K562 (cell line): ENCODE measurements around the gene MLLT6. TPM values are rescaled to one million over a fixed set of nuclear protein-coding genes. Genes with fewer than 3 reads are reported as not detected.
A peak's percentile ranks its signal among the peaks of the same experiment; 100 is the strongest.

Experiments used
- KDM1A ChIP-seq, 2 experiments: fragments of 450-650 bp; IDR thresholded peaks; 2 replicates each; pipeline ENCODE4 v1.6.1; 2016; ENCODE audit warnings: mild to moderate bottlenecking in 2 of 2
- NFIC ChIP-seq: fragments of 450-650 bp; IDR thresholded peaks from 2 replicates; pipeline ENCODE4 v1.6.1; 2017; ENCODE audit warnings: mild to moderate bottlenecking, inconsistent platforms
- RBFOX2 ChIP-seq: fragments of 200-400 bp; formaldehyde crosslinking; IDR thresholded peaks from 2 replicates; pipeline ENCODE4 v1.6.1; 2017; ENCODE audit warnings: low read depth, mild to moderate bottlenecking, low read length, moderate library complexity
- RBM39 ChIP-seq: fragments of 200-400 bp; formaldehyde crosslinking; optimal IDR thresholded peaks from 2 replicates; pipeline ENCODE3; 2018; ENCODE audit warnings: low read depth, low read length
- SMAD4 ChIP-seq: fragments of 250-450 bp; sonication (Bioruptor Pico); conservative IDR thresholded peaks from 2 replicates; pipeline ENCODE4 v1.8.0; 2021; ENCODE audit warnings: inconsistent platforms, mild to moderate bottlenecking, moderate library complexity
- ZBTB1 ChIP-seq: sonication (generic); formaldehyde crosslinking; IDR thresholded peaks from 2 replicates; pipeline ENCODE4 v1.8.1; 2023; ENCODE audit warnings: missing genetic modification reagents, low read depth, mild to moderate bottlenecking, borderline replicate concordance
- ZEB2 ChIP-seq: fragments of 450-650 bp; IDR thresholded peaks from 2 replicates; pipeline ENCODE4 v1.6.1; 2016
- polyA plus RNA-seq, 8 experiments: library from polyadenylated mRNA; depleted of rRNA in 4 of 8; stranded (reverse) in 5 of 8; unstranded in 3 of 8; fragments of >200 nt; fragmentation: Nextera tagmentation in 2 of 8; fragmentation: Illumina TruSeq in 1 of 8; extraction: Ambion mirVana in 2 of 8; extraction: Trizol in 1 of 8; gene quantifications; 2 replicates each; pipeline versions ENCODE4 v1.2.1 to v1.2.3, GENCODE V29; 2011 to 2014; ENCODE audit warnings: inconsistent platforms in 1 of 8, missing spikeins in 1 of 8
- total RNA-seq, 7 experiments: library from RNA; depleted of rRNA in 6 of 7; stranded (reverse); fragments of >200 nt in 6 of 7; fragmentation: Illumina TruSeq in 2 of 7; extraction: Trizol in 2 of 7; gene quantifications; 2 replicates each; pipeline versions ENCODE4 v1.2.1 to v1.2.3, GENCODE V29; 2011 to 2021; ENCODE audit warnings: low replicate concordance in 1 of 7
- TF ChIP-seq, protein P1 (sequence below): IDR thresholded peaks from 3 replicates; pipeline ENCODE4 v1.6.1; 2011; ENCODE audit warnings: borderline replicate concordance, mild to moderate bottlenecking, moderate library complexity; ENCODE audit not compliant: insufficient read length; ENCODE audit errors: extremely low read depth
- TF ChIP-seq, protein P2 (sequence below): fragments of 450-650 bp; IDR thresholded peaks from 2 replicates; pipeline ENCODE4 v1.6.1; 2016; ENCODE audit warnings: low read depth, mild to moderate bottlenecking, moderate library complexity
- TF ChIP-seq, protein P3 (sequence below): fragments of 200-800 bp; sonication (Bioruptor generic); IDR thresholded peaks from 2 replicates; pipeline ENCODE4 v1.6.1; 2017; ENCODE audit warnings: missing genetic modification characterization, missing compliant biosample characterization

The MLLT6 gene
- total and polyA plus RNA-seq, 9 of the 15 experiments (the other 6 are each of a cell fraction or from before 2014, with no cell fraction given), result 3.1 to 71.7 (median 30.0) TPM

DNA sequence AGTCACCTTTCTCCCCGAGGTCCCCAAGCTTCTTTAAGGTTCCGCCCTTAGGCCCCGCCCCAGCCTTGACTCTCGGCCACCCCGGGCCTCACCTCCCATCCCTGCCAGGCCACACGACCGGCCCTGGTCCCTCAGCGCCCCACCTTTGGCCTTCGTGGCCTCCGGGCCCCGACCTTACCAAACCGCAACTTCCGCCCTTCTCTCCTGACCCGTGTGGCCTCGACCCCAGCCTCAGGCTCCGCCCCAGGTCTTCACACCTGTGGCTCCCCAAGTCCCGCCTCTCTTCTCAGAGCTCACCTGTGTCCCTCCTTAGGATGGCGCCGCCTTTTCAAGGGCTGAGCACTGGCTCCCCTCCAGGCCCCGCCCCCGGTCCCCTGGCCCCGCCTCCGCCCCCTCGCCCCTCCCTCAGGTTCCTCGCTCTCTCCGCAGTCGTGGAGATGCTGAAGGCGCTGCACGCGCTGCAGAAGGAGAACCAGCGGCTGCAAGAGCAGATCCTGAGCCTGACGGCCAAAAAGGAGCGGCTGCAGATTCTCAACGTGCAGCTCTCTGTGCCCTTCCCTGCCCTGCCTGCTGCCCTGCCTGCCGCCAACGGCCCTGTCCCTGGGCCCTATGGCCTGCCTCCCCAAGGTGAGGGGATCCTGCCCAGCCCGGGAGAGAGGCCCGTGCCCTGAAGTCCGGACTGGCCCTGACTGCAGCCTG is 15.0 kb downstream of the MLLT6 start (continued):
- TF ChIP-seq, protein P1, sequence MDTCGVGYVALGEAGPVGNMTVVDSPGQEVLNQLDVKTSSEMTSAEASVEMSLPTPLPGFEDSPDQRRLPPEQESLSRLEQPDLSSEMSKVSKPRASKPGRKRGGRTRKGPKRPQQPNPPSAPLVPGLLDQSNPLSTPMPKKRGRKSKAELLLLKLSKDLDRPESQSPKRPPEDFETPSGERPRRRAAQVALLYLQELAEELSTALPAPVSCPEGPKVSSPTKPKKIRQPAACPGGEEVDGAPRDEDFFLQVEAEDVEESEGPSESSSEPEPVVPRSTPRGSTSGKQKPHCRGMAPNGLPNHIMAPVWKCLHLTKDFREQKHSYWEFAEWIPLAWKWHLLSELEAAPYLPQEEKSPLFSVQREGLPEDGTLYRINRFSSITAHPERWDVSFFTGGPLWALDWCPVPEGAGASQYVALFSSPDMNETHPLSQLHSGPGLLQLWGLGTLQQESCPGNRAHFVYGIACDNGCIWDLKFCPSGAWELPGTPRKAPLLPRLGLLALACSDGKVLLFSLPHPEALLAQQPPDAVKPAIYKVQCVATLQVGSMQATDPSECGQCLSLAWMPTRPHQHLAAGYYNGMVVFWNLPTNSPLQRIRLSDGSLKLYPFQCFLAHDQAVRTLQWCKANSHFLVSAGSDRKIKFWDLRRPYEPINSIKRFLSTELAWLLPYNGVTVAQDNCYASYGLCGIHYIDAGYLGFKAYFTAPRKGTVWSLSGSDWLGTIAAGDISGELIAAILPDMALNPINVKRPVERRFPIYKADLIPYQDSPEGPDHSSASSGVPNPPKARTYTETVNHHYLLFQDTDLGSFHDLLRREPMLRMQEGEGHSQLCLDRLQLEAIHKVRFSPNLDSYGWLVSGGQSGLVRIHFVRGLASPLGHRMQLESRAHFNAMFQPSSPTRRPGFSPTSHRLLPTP, result no peak
- TF ChIP-seq KDM1A (IDR thresholded peaks at IDR 0.05) (0 out of 4 replicates have a peak, but pooled peaks of 1 of the 2 experiments have one; percentile 9), RBFOX2 (peak; percentile 17; the same call in 1 of the 2 replicates), RBM39 (no peak), ZBTB1 (peak; percentile 67; the same call in 1 of the 2 replicates), NFIC (peak; percentile 62), ZEB2 (peak; percentile 67; the same call in 1 of the 2 replicates), SMAD4 (no peak)
- TF ChIP-seq, protein P2, sequence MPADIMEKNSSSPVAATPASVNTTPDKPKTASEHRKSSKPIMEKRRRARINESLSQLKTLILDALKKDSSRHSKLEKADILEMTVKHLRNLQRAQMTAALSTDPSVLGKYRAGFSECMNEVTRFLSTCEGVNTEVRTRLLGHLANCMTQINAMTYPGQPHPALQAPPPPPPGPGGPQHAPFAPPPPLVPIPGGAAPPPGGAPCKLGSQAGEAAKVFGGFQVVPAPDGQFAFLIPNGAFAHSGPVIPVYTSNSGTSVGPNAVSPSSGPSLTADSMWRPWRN, result 0 out of 2 replicates have a peak, but pooled peaks have one; percentile 28
- TF ChIP-seq, protein P3, sequence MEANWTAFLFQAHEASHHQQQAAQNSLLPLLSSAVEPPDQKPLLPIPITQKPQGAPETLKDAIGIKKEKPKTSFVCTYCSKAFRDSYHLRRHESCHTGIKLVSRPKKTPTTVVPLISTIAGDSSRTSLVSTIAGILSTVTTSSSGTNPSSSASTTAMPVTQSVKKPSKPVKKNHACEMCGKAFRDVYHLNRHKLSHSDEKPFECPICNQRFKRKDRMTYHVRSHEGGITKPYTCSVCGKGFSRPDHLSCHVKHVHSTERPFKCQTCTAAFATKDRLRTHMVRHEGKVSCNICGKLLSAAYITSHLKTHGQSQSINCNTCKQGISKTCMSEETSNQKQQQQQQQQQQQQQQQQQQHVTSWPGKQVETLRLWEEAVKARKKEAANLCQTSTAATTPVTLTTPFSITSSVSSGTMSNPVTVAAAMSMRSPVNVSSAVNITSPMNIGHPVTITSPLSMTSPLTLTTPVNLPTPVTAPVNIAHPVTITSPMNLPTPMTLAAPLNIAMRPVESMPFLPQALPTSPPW (CRISPR knock-in tag), result peak; percentile 65
